ENCODE data around the gene DNAJC12. TPM values are rescaled to one million over a fixed set of nuclear protein-coding genes. Genes with fewer than 3 reads are reported as not detected.

DNAJC12 gene
- total RNA-seq (2014; rRNA removed; shearing (Covaris generic)): 6.4 and 9.7 TPM in 2 replicates

DNA sequence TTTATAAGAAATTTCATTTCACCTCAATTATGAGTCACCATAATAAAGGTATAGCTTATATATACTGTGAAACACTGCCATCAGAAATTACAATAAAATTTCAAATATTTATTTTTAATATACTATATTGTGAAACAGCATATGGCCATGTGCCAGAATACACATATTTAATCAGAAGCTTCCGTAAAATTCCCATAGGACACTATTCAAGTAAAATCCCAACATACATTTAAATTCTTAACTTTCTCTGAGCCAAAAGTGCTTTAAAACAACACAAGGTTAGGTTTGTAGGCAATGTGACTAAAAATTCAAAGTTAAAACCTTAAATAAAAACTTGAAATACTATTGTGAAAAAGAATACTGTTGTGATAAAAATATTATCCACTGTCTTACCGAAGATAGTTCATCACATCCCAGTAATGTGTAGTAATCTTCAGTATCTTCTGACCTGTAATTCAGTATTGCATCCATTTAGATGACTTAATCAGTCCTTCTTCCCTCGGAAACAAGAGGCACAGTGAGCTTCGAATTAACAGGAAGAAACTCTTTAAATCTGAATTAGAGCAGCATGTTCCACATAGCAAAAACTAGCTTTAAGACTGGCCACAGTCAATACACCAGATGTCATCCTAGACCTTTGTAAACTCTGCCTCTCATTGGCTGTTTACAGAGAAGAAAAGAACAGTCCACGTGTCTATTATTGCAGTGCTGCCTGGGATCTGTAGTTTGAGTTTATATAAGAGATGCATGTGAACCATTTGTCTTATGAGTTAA is at the start of gene DNAJC12:
Gene DNAJC12 (minus strand): TSS at position 648 of the 774 bp plus-strand sequence. CDS start 177 bp downstream, at position 471.

GRCh38 chr10:67884313-67884841 is 46.4 kb upstream of the DNAJC12 start, which contains the start of gene SIRT1:
Gene SIRT1 (plus strand): TSS chr10:67884656. CDS start chr10:67884722, 66 bp downstream.

Small RNAs within 50 kb of the gene (small RNA-seq; reads per million reads assigned to genes)
- gene RN7SL394P: not detected
- gene RNU6-1250P: not detected
- not detected for gene RNU6-523P

Other genes with a start within 250 kb of the DNAJC12 start
- not detected in 2 replicates for gene CTNNA3, start 142.0 kb downstream of the DNAJC12 start, total RNA-seq (2014; rRNA removed; shearing (Covaris generic))
- gene SIRT1, start 46.5 kb upstream of the DNAJC12 start, total RNA-seq (2014; rRNA removed; shearing (Covaris generic)): 8.3 and 9.3 TPM in 2 replicates
- gene HERC4, start 237.1 kb upstream of the DNAJC12 start, total RNA-seq (2014; rRNA removed; shearing (Covaris generic)): 10.3 and 13.0 TPM in 2 replicates

Data from A375 (cell line).